HG02623 (cell line): ENCODE results near the gene SLC6A12.

Experiments
- ATAC-seq: cut with Tn5 transposase; IDR thresholded peaks from one replicate; pipeline ENCODE4 v1.9.1; 2021; ENCODE audit warnings: moderate library complexity; ENCODE audit not compliant: unreplicated experiment

The SLC6A12 gene

GRCh38 chr12:180445-180844 is 33.5 kb downstream of the SLC6A12 start:
- no peak for ATAC-seq

GRCh38 chr12:179885-180284 is 34.1 kb downstream of the SLC6A12 start:
- no peak for ATAC-seq

GRCh38 chr12:179131-179884 is 34.6 kb downstream of the SLC6A12 start:
- no peak for ATAC-seq

GRCh38 chr12:178829-179109 is 35.2 kb downstream of the SLC6A12 start:
- no peak for ATAC-seq

GRCh38 chr12:177980-178828 is 35.8 kb downstream of the SLC6A12 start:
- no peak for ATAC-seq

- ATAC-seq = no peak
Measured at GRCh38 chr12:177336-177979, 36.5 kb downstream of the SLC6A12 start.

GRCh38 chr12:176321-177181 is 37.4 kb downstream of the SLC6A12 start:
- no peak for ATAC-seq

GRCh38 chr12:175759-176158 is 38.2 kb downstream of the SLC6A12 start:
- ATAC-seq = no peak

- ATAC-seq = no peak
Measured at GRCh38 chr12:175250-175649, 38.7 kb downstream of the SLC6A12 start.

- ATAC-seq = no peak
Measured at GRCh38 chr12:174596-174995, 39.4 kb downstream of the SLC6A12 start.

GRCh38 chr12:174124-174523 is 39.8 kb downstream of the SLC6A12 start:
- ATAC-seq = no peak

GRCh38 chr12:172732-173161 is 41.2 kb downstream of the SLC6A12 start:
- ATAC-seq = no peak

- no peak for ATAC-seq
Measured at GRCh38 chr12:171743-172676, 41.9 kb downstream of the SLC6A12 start.

- ATAC-seq = no peak
Measured at GRCh38 chr12:171276-171675, 42.7 kb downstream of the SLC6A12 start.

- no peak for ATAC-seq
Measured at GRCh38 chr12:170371-171225, 43.4 kb downstream of the SLC6A12 start.

GRCh38 chr12:169528-170370 is 44.2 kb downstream of the SLC6A12 start:
- no peak for ATAC-seq

- ATAC-seq = no peak
Measured at GRCh38 chr12:168763-169525, 45.0 kb downstream of the SLC6A12 start.
